GM18909 (cell line): Measurements from ENCODE around the gene CTDSP1.
A peak's percentile ranks its signal among the peaks of the same experiment; 100 is the strongest.

Experiments used
- ATAC-seq: cut with Tn5 transposase; IDR thresholded peaks from one replicate; pipeline ENCODE4 v1.9.1; 2021; ENCODE audit warnings: mild to moderate bottlenecking; ENCODE audit not compliant: unreplicated experiment, poor library complexity

The CTDSP1 gene

GRCh38 chr2:218397820-218398436 is 1.7 kb upstream of the CTDSP1 start:
- ATAC-seq, result peak; percentile 16

- ATAC-seq, result peak; percentile 20
Measured at GRCh38 chr2:218398437-218399390, 954 bp upstream of the CTDSP1 start.

DNA sequence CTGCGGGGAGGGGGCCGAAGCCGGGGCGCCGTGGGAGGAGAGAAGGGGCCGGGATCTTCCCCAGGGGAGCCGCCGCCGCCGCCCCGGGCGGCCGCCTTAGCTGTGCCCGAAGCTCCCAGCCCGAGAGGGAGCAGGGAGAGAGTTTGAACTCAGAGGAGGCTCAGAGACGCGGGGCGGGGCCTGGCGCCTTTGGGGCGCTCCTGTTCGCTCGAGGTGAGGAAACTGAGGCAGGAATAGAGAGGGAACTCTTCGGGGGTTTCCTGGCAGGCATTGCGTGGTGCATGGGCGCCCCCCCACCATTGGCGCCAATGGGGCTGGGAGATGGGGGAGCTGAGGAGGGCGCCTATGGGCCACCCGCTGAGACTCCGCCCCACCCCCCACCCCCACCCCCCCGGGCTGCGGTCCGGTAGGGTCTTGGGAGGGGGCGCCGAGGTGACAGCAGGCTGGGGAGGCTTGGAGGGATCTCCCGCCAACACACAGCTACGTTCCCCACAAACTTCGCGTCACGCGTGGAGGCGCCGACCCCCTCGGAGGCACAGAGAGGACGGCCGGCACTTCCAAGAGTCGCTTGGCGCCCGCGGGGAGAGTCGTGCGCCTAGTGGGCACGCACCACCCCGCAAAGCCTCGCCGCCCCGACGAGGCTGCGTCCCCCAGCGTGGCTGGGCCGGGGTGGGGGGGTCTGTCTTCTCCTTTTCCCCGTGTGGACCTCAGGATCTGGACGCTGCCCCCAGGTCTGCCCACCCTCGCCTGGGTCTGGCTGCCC is 680 bp downstream of the CTDSP1 start:
- no peak for ATAC-seq

GRCh38 chr2:218400930-218401881 is 1.5 kb downstream of the CTDSP1 start:
- no peak for ATAC-seq

DNA sequence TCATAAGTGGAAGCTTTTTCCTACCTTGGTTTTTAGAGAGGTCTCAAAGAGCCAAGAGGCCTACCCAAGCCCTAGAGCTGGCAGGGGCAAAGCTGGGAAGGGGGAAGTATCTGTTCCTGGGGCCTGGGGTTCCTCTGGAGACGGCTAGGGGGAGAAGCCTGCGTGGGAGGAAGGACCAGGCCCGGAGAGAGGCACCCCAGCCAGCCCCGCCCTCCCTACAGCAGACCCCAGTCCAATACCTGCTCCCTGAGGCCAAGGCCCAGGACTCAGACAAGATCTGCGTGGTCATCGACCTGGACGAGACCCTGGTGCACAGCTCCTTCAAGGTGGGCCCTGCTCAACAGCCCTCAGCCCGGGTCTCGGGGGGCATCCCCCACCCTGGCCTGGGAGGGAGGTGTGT is 2.2 kb downstream of the CTDSP1 start:
- ATAC-seq, result no peak

GRCh38 chr2:218402491-218402901 is 2.8 kb downstream of the CTDSP1 start:
- no peak for ATAC-seq

- ATAC-seq, result no peak
Measured at GRCh38 chr2:218402911-218403411, 3.3 kb downstream of the CTDSP1 start.

- no peak for ATAC-seq
Measured at GRCh38 chr2:218403810-218404209, 4.1 kb downstream of the CTDSP1 start.

GRCh38 chr2:218404351-218405085 is 4.8 kb downstream of the CTDSP1 start:
- no peak for ATAC-seq

GRCh38 chr2:218405086-218405745 is 5.5 kb downstream of the CTDSP1 start:
- ATAC-seq, result no peak

- ATAC-seq, result peak; percentile 29
Measured at GRCh38 chr2:218405746-218406208, 6.1 kb downstream of the CTDSP1 start.

DNA sequence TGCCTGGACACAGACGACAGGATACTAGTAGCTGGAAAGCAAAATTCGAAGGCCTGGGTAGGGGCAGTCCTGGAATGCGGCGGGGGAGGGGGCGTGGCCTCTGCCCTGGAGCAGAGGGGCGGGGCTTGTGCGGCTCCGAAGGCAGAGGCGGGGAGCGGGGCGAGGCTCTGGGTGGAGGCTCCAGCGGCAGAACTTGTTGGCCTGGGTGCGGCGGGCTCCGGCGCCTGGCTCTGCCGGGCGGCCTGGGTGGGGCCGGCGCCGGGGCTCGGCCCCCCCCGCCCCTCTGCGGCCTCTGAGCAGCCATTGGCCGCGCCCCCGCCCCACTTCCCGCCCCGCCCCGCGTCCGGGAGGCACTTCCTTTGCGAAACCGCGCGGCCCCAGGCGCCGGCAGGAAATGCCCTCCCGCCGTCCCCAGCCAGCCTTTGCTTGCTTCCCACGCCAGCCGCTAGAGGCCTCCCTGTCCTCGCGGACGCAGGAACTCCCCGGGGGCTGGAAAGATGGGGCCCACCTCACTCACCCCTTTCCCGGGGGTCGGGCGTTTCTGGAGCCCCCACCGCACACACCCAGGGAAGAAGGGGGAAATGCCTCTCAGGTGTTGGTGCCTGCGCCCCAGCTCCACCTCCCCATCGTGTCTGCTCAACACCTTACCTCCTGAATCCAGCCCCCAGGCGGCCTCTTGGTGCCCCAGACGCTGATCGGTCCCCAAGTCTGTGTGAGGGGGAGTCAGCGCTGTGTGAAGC is 6.7 kb downstream of the CTDSP1 start:
- peak; percentile 85 for ATAC-seq

GRCh38 chr2:218406949-218407618 is 7.4 kb downstream of the CTDSP1 start:
- peak; percentile 7 for ATAC-seq

DNA sequence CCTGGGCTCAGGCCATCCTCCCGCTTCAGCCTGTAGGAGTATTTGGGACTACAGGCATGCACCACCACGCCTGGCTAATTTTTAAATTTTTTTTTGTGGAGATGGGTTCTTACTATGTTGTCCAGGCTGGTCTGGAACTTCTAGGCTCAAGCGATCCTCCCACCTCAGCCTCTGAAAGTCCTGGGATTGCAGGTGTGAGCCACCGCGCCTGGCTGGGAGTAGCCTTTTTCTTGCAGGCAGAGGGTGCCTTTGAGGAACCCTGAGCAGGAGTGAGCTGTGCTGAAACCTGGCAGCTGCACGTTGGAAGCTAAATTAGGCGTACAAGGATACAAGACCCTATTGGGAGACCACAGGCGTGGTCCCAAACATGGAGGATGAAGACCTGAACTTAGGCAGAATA is 8.0 kb downstream of the CTDSP1 start:
- ATAC-seq, result no peak

- ATAC-seq, result no peak
Measured at GRCh38 chr2:218418321-218418716, 18.7 kb downstream of the CTDSP1 start.

DNA sequence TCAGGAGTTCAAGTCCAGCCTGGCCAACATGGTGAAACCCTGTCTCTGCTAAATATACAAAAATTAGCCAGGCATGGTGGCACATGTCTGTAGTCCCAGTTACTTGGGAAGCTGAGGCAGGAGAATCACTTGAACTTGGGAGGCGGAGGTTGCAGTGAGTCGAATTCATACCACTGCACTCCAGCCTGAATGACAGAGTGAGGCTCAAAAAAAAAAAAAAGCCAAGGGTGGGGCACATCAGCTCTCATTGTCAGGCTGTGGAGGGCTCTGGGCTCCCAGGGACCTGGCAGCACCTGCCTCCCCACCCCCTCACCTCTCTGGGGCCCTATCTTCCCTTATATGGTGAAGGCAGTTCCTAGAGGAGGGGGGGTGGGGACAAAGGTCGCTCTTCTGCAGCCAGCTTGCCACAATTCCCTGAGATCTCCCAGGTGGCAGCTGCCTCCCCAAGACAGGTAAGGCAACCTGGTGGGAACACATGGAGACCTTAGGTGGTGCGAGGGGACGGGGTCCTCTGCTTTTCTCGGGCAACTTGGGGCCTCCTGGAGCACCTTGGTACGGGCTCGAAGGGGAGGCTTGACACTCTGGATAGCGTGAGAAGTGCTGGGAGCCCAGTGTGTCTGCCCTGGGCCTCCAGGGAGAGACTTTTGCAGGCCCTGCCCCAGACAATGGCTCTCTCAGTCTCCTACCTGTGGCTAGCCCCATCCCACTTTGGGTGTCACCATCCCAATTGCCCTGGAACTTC is 19.2 kb downstream of the CTDSP1 start, which contains the start of gene VIL1:
Gene VIL1 (plus strand): TSS at position 407 of the 742 bp plus-strand sequence. CDS start 4,656 bp downstream, outside the sequence.
- ATAC-seq, result no peak
